Measurements from ENCODE around the gene MUC13.

Gene MUC13

GRCh38 chr3:124876401-124876878 lies 58.1 kb downstream of the MUC13 start:
- no peak for DNase-seq (ENCODE audit: low spot score)

GRCh38 chr3:124873226-124873625 lies 61.3 kb downstream of the MUC13 start:
- DNase-seq (ENCODE audit: low spot score) = no peak

- no peak for DNase-seq (ENCODE audit: low spot score)
Observed at GRCh38 chr3:124867511-124867910, 67.0 kb downstream of the MUC13 start.

GRCh38 chr3:124862006-124862405 lies 72.5 kb downstream of the MUC13 start:
- DNase-seq (ENCODE audit: low spot score) = no peak

GRCh38 chr3:124861041-124861440 lies 73.5 kb downstream of the MUC13 start:
- no peak for DNase-seq (ENCODE audit: low spot score)

- peak; percentile 89 for DNase-seq (ENCODE audit: low spot score)
Observed at GRCh38 chr3:124860599-124860998, 74.0 kb downstream of the MUC13 start.

- DNase-seq (ENCODE audit: low spot score) = peak; percentile 93
Observed at GRCh38 chr3:124859025-124859424, 75.5 kb downstream of the MUC13 start.

GRCh38 chr3:124858275-124858674 lies 76.3 kb downstream of the MUC13 start:
- DNase-seq (ENCODE audit: low spot score) = no peak

GRCh38 chr3:124856677-124857076 lies 77.9 kb downstream of the MUC13 start:
- no peak for DNase-seq (ENCODE audit: low spot score)

Data from kidney capillary endothelial cell (primary cell).